HG02870 (cell line): ENCODE measurements around the gene ARID3A.

Experiments
- ATAC-seq: cut with Tn5 transposase; IDR thresholded peaks from one replicate; pipeline ENCODE4 v1.9.1; 2021; ENCODE audit warnings: mild to moderate bottlenecking, moderate library complexity; ENCODE audit not compliant: unreplicated experiment

Gene ARID3A

DNA sequence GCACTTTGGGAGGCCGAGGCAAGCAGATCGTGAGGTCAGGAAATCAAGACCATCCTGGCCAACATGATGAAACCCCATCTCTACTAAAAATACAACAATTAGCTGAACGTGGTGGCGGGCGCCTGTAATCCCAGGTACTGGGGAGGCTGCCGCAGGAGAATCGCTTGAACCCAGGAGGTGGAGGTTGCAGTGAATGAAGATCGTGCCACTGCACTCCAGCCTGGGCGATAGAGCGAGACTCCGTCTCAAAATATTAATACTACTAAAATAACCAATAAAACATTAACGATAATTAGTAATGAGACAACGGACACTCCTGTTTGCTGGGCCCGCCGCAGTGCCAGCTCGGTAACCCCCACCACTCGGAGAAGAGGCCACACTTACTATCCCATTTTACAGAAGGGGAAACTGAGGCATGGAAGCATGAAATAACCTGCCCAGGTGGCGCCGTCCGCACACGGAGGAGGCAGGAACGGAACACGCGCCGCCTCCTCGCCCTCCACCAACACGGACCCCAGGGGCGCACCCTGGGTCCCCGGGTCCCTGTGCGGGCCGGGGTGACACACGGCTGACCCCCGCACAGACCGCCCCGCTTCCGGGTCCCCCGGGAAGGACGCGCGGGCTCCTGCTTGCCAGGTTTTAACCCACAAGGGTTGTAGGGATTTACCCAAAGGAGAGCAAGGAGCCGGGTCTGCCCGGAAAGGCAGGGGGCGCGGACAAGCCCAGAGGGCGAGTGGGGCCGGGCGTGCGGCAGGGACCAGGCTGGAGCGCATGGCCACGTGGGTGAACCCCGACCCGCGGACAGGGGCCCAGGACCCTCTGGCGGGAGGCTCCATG, 14.4 kb upstream of the ARID3A start:
- no peak for ATAC-seq

DNA sequence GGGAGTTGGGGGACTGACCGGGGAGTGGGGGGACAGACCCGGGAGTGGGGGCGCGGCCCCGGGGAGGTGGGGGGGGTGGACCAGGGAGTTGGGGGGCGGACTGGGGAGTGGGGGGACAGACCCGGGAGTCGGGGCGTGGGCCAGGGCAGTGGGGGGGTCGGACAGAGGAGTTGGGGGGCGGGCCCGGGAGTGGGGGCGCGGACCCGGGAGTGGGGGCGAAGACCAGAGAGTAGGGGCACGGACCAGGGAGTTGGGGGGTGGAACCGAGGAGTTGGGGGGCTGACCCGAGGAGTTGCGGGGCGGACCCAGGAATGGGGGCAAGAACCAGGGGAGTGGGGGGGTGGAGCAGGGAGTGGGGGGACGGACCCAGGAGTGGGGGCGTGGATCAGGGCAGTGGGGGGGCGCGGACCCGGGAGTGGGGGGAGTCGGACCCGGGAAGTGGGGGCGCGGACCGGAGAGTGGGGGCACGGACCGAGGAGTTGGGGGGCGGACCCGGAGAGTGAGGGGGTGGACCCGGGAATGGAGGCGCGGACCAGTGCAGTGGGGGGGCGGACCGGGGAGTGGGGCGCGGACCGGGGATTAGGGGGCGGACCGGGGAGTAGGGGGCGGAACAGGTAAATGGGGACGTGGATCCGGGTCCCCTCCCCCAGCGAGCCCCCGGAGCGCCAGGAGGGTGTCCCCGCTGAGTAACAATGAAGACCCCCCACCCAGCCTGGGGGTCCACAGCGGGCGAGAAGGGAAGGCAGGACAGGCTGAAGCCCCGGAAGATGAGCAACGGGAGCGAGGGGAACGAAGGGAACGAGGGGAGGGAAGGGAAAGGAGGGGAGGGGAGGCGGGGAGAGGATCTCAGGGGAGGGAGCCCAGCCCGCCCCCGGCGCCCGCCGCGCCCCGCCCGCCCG, 13.4 kb upstream of the ARID3A start:
- no peak for ATAC-seq

- no peak for ATAC-seq
Observed at GRCh38 chr19:913080-913748, 12.6 kb upstream of the ARID3A start, which contains the start of gene R3HDM4. Gene R3HDM4 (minus strand): TSS chr19:913219. CDS start chr19:913157, 62 bp downstream.

- no peak for ATAC-seq
Observed at GRCh38 chr19:916645-917322, 9.1 kb upstream of the ARID3A start.

DNA sequence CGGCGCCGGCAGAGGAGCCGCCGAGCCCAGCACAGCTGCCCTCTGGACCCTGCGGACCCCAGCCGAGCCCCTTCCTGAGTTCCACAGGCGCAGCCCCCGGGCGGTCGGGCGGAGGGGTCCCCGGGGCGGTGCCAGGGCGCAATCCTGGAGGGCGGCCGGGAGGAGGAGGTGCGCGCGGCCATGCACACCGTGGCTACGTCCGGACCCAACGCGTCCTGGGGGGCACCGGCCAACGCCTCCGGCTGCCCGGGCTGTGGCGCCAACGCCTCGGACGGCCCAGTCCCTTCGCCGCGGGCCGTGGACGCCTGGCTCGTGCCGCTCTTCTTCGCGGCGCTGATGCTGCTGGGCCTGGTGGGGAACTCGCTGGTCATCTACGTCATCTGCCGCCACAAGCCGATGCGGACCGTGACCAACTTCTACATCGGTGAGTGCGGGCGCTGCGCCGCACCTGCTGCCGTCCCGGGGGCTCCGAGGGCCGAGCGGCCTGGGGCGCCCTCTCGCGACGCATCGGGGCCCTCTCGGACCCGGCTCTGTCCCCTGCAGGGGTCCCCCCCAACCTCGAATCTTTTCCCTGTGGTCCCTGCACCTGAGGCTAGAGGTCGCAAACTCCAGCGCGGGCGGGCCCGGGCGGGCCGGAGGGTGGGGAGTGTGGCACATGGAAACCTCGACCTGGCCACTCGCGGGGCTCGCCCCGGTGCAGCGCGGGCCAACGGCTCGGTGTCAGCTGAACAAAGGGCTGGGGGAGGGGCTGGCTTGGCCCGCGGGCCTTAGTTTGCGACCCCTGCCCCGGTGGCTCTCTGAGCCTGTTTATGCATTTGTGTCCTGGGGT, 8.3 kb upstream of the ARID3A start, which contains the start of gene KISS1R:
Gene KISS1R, plus strand, starts transcription at position 11 of the 829 bp plus-strand sequence. Its CDS starts 170 bp downstream, at position 181.
- no peak for ATAC-seq

DNA sequence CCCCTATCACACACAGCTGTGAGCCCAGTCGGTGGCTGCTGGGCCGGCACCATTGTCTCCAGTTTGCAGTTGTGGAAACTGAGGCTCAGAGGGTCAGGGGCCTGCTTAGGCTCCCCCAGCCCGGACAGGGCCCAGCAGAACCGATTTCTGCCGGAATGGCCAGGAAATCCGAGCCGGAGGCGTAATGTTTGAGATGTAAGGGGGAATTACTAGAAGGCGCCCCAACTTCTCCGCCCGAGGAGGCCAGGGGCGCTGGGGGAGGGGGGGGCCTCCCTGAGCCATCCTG, 7.7 kb upstream of the ARID3A start:
- ATAC-seq, result no peak

DNA sequence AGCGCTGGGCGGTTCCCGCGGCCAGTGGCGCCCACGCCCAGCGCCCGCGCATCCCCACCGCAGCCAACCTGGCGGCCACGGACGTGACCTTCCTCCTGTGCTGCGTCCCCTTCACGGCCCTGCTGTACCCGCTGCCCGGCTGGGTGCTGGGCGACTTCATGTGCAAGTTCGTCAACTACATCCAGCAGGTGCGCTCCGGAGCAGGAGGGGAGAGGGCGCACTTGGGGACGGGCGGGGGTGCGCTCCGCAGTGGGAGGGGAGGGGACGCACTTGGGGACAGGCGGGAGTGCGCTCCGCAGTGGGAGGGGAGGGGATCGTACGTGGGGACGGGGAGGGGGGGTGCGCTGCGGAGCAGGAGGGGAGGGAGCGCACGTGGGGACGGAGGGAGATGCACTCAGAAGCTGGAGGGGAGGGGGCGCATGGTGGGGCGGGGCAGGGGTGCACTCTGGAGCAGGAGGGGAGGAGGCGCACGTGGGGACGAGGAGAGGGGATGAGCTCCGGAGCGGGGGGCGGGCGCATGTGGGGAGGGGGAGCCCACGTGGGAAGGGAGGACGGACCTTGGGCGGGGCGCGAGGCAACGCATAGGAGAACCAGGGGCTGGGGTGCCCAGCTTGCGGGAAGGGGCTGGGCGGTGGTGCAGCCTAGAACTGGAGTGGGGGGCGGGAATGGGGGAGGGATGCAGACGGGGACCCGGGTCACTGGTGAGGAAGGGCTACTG, 7.2 kb upstream of the ARID3A start:
- ATAC-seq, result no peak

DNA sequence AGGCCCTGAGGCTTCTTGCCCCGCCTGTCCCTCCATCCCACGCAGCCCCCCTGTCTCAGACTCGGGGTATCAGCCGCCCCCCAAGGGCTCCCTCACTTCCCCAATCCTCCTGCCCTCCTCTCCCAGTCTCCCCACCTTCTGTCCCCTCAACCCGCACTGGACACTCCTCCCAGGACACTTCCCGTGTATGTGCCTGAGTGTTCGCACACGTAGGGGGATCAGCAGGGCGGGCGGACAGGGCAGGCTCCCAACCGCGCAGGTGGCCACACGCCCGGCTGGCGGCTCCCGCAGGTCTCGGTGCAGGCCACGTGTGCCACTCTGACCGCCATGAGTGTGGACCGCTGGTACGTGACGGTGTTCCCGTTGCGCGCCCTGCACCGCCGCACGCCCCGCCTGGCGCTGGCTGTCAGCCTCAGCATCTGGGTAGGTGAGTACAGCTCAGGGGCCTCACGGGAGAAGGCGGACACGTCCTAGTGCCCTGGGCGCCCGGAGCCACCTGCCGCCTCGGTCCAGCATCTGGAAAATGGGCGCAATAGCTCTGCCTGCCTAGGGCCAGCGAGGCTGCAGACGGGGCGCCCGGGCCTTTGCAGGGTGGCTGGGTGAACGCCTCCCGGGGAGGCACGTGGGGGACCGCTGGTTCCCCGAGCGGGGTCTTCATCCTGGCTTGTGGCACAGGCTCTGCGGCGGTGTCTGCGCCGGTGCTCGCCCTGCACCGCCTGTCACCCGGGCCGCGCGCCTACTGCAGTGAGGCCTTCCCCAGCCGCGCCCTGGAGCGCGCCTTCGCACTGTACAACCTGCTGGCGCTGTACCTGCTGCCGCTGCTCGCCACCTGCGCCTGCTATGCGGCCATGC, 6.4 kb upstream of the ARID3A start:
- no peak for ATAC-seq

GRCh38 chr19:920051-920864, 5.6 kb upstream of the ARID3A start:
- no peak for ATAC-seq

DNA sequence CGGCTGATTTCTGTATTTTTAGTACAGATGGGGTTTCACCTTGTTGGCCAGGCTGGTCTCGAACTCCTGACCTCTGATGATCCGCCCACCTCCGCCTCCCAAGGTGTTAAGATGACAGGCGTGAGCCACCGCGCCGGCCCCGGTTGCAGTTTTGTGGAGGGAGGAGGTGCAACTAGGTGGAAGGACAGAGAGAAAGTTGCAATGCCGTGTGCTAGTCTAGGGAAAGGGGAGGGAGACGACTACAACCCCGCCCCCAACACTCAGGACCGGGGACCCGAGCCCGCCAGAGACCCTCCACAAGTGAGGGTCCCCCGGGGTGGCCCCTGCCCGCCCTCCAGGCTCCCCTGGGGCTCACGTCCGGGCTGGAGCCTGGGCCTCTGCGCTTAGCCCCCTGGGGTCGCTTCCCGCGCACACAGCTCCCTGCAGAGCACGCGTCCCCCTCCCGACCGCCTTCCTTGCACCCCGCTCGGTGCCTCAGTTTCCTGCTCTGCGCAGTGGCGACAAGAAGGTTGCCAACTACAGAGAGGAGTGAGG, 1.2 kb upstream of the ARID3A start:
- no peak for ATAC-seq

- ATAC-seq, result peak; percentile 39
Observed at GRCh38 chr19:925087-925525, 729 bp upstream of the ARID3A start.

DNA sequence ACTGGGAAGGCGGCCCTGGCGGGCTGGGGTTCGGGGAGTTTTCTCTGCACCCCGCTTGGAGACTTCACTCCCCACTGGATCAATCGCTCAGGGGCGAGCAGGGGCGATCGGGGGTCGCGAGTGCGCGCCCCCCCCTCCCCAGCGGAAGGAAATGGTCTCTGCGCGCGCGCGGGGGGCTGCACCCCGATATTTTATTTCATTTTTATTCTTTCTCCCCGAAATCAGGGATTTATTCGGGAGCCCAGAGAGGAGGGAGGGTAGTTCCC, 421 bp downstream of the ARID3A start:
- no peak for ATAC-seq

GRCh38 chr19:926589-927350, 935 bp downstream of the ARID3A start:
- no peak for ATAC-seq

- no peak for ATAC-seq
Observed at GRCh38 chr19:927351-927779, 1.5 kb downstream of the ARID3A start.

DNA sequence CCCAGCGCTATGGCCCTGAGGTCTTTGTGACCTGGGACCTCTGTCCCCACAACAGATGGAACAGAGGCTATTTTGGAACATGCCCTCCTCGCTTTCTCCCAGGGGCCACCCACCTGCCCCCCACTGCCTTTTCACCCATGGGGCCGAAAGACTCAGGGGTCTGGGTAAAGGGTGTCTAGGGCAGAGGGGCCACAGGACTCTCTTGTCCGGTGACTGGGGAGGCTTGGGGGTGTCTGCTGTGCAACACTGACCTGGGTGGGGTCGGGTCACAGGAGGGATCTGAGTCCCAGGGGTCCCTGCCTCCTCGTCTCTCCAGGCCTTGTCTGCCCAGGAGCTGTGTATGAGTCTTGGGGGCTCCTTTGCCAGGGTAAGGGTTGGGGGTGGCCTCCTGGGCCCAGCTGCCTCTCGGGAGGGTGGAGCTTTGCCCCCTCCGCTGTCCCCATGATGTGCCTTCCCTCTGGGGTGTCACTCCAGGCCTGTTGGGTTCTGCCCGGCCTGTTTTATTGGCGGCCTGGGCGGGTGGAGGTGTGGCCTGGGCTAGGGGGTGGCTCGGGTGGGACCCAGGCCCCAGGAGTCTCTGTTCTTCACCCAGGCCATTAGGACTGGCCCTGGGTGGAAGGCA, 2.1 kb downstream of the ARID3A start:
- ATAC-seq, result no peak

DNA sequence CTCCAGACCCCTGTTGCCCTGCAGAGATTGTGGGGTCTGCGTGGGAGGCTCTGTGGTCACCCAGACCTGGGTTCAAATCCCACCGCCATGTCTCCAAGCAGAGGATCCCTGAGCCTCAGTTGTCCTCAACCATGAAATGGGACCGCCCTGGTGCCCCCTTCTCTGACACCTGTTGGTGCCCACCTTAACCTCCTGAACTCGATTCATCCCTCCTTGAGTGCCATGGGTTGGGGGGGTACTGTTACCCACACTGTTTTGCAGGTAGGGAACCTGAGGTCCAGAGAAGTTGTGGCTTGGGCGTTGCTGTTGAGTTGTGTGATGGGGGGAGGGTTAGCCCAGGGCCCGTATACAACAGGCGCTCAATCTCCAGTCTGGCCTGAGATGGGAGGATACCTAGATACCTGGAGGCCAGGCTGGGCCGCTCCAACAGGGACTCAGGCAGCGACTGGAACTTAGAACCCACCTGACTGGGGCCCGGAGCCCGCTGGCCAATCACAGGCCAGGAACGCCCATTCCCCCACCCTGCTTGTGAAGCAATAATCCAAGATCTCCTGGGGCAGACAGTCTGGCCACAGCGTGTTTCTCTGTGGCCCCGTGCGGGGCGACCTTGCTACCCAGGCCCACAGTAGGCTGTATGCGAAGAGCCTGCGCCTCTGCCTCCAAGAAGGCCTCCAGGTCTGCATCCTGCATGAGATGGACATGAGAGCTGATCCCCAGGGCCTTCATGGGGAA, 2.8 kb downstream of the ARID3A start:
- ATAC-seq, result no peak
